22Rv1 (cell line): ENCODE data around the gene C1QTNF12.

Source experiments
- H3K27ac ChIP-seq: fragments of 450-650 bp; 2 replicates; pipeline ENCODE4 v1.5.1; 2017
- ZFX ChIP-seq: fragments of 450-650 bp; IDR thresholded peaks from 2 replicates; pipeline ENCODE4 v1.6.1; 2017; ENCODE audit warnings: antibody characterized with exemption, borderline replicate concordance
- TF ChIP-seq, protein P1 (sequence below): fragments of 450-650 bp; IDR thresholded peaks from 2 replicates; pipeline ENCODE4 v1.5.1; 2017; ENCODE audit warnings: mild to moderate bottlenecking

C1QTNF12 gene

DNA sequence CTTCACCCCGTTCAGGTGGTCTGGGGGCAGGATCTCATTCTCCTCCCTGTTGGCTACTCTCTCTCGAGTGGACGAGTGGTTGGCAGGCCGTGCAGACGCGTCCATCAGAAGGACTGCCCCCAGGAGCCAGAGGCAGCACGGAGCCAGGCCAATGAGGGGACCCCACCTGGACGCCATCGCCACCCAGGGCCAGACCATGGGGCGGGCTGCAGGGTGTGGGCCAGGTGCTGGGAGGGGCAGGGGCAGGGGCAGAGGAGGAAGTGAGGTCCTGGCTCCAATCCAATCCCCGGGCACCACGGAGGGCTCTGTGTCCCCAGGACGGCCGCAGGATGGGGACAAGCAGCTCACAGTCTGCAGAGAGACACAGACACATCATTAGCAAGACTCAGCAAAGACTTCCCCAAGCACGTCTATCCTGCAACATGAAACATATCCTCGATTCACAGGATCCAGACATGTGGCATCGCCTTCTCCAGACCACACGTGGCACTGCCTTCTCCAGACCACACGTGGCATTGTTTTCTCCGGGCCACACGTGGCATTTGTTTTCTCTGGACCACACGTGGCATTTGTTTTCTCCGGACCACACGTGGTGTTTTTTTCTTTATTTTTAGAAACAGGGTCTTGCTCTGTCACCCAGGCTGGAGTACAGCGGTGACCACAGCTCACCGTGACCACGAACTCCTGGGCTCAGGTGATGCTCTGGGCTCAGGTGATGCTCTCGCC is 17.8 kb downstream of the C1QTNF12 start:
- no peak overlapping the region for H3K27ac ChIP-seq
- TF ChIP-seq, protein P1, sequence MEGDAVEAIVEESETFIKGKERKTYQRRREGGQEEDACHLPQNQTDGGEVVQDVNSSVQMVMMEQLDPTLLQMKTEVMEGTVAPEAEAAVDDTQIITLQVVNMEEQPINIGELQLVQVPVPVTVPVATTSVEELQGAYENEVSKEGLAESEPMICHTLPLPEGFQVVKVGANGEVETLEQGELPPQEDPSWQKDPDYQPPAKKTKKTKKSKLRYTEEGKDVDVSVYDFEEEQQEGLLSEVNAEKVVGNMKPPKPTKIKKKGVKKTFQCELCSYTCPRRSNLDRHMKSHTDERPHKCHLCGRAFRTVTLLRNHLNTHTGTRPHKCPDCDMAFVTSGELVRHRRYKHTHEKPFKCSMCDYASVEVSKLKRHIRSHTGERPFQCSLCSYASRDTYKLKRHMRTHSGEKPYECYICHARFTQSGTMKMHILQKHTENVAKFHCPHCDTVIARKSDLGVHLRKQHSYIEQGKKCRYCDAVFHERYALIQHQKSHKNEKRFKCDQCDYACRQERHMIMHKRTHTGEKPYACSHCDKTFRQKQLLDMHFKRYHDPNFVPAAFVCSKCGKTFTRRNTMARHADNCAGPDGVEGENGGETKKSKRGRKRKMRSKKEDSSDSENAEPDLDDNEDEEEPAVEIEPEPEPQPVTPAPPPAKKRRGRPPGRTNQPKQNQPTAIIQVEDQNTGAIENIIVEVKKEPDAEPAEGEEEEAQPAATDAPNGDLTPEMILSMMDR, result no peak
- no peak for TF ChIP-seq ZFX

DNA sequence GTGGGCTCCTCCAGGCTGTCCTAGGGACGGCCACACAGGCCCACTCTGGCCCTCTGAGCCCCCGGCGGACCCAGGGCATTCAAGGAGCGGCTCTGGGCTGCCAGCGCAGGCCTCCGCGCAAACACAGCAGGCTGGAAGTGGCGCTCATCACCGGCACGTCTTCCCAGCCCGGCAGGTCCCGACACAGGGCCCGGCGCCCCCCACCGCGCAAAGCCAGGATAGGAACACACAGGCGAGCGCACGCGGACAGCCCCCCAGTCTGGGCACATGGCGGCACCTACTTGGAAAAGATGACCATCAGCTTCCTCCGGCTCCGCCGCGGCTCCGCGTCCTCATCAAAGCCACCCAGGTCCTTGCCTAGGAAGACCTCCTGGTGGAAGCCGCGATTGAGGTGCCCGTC is 18.3 kb downstream of the C1QTNF12 start:
- H3K27ac ChIP-seq, result no peak overlapping the region
- TF ChIP-seq, protein P1, result no peak
- no peak for TF ChIP-seq ZFX

DNA sequence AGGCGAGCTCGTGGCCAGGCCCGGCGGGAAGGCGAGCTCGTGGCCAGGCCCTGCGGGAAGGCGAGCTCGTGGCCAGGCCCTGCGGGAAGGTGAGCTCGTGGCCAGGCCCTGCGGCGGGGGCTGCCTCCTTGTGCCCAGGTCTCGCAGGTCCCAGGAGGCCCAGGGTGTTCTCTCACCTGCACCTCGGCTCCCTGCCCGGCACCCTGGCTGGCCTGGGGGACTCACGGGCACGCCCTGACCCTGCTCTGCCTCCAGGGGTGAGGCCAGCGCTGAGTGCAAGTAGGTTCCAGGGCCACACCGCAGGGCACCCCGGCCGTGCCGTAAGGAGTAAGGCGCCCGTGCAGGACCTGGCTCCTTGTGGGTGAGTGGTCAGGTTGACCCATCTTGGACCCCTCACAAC is 19.1 kb downstream of the C1QTNF12 start:
- TF ChIP-seq, protein P1, result no peak
- TF ChIP-seq ZFX, result no peak
- H3K27ac ChIP-seq, result no peak overlapping the region

DNA sequence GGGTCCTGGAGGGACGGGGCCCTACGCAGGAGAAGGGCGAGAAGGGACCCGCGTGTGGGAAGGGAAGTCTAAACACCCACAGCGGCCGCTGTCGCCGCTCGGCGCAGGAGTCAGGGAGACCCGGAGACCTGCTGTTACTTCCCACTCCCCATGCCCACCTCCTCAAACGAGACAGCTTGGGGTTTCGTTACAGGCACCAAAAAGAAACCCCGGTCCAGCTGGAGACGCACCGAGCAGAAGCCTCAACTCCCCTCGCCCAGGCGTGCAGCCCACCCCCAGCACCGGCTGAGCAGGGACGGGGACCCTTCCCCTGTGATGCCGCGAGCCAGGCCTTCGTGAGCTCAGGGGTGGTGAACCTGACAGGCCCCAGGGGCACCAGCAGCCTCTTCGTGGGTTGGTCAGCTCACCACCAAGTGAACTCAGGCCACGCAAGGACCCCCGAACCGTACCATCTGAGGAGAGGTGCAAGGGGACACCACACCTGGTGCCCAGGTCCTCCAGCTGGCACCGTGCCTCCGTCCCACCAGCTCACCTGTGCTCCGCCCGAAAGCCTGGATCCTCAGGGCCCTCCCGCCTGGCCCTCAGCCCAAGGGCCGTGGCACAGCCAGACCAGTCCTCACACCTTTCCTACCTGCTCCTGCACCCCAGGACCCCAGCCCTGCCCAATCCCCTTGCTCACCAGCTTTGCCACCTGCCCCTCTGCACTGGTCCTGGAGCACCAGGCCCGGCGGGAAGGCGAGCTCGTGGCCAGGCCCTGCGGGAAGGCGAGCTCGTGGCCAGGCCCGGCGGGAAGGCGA is 19.8 kb downstream of the C1QTNF12 start:
- H3K27ac ChIP-seq, result no peak overlapping the region
- TF ChIP-seq, protein P1, result no peak
- no peak for TF ChIP-seq ZFX

DNA sequence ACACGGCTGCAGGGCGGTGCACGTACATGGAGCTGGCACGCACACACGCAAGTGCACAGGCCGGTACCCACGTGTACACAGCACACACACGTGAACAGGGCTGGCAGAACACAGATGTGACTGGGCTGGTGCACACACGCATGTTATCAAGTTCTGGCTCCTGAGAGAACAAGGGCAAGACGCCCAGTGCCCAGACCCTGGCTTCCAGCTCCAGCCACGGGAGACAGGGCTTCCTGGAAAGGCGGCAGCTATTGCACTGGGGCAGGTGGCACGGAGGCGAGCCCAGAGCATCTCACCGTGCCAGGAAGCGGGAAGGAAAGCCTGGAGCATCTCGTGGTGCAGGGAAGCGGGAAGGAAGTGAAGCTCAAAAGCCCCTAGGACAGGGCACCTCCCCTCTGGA is 20.6 kb downstream of the C1QTNF12 start:
- TF ChIP-seq ZFX, result no peak
- TF ChIP-seq, protein P1, result no peak
- no peak overlapping the region for H3K27ac ChIP-seq

DNA sequence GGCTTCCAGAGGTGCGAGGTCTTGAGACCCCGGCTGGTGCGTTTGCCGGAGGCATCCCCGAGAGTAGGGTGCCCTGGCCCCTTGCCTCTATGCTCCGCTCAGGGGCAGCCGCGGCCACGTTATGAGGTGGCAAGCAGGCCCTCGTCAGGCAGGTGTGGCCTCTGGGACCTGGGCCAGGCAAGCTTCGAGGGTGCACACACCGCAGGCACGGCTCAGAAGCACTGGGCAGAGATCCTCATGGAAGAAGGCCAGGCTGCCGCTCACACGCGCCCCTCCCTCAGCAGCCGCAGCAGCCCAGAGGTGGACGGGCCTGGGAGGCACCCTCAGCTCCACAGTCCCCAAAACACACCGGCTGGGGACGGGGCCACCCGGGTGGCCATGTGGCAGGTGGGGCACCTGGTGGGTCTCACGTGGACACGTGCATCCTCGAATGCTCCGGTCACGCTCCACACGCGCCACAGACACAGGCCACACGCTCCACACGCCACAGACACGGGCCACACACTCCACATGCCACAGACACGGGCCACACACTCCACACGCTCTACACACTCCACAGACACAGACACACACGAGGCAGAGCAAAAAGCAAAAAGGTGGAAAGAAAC is 21.2 kb downstream of the C1QTNF12 start:
- TF ChIP-seq, protein P1, result no peak
- no peak for TF ChIP-seq ZFX

More for the DNA sequence above, 21.2 kb downstream of the C1QTNF12 start:
- H3K27ac ChIP-seq, result no peak overlapping the region
